NCI-H187 (cell line): ENCODE data around the gene PRCD.
"Not testable (repeated sequence)": the region's sequence is repeated elsewhere in the genome, so short reads cannot be mapped to it uniquely, and the experiment has no call there.

Experiments used
- DNase-seq, 2 experiments: peaks; one replicate each; lab custom pipeline; 2025; lab: John Stamatoyannopoulos, UW

The PRCD gene

DNA sequence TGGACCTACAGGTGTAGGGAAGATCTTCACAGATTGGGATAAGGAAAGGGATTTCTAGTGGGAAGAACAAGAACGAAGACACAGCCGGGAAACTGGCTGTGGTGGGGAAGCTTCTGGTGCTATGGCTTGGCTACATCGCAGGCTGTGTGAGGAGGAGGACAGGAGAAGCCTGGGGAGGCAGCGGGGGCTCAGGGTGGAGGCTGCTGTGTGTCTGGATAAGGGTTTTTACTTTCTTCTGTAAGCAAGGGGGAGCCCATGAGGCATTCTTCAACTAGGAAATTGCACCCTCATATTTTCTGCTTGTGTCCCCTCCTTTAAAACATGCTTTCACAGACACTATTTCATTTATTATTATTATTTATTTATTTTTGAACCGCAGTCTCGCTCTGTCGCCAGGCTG is 35.7 kb upstream of the PRCD start:
- DNase-seq, result no peak

GRCh38 chr17:76506408-76507345 is 33.2 kb upstream of the PRCD start:
- DNase-seq, result peak; percentile 47 to 56

DNA sequence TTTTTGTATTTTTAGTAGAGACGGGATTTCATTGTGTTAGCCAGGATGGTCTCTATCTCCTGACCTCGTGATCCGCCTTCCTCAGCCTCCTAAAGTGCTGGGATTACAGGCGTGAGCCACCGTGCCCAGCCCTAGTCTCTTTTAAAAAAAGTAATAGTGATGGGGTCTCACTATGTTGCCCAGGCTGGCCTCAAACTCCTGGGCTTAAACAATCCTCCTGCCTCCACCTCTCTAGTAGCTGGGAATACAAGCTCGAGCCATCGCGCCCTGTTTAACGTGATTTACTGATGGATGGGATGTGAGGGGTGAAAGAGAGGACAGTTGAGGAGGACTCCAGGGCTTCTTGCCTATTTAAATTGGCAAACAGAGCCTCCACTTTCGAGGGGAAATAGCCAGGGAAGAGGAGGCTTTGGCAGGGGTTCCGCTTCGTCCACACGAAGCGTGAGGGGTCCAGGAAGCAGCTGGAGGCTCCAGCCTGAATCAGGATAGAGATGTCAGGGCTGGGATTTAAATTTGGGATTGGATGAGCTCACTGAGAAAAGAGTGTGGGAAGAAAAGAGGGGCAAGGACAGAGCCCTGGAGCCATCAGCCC is 31.3 kb upstream of the PRCD start:
- not testable (repeated sequence) for DNase-seq

GRCh38 chr17:76510831-76511244 is 29.0 kb upstream of the PRCD start:
- DNase-seq, result no peak

GRCh38 chr17:76511668-76512365 is 28.0 kb upstream of the PRCD start:
- DNase-seq, result no peak

DNA sequence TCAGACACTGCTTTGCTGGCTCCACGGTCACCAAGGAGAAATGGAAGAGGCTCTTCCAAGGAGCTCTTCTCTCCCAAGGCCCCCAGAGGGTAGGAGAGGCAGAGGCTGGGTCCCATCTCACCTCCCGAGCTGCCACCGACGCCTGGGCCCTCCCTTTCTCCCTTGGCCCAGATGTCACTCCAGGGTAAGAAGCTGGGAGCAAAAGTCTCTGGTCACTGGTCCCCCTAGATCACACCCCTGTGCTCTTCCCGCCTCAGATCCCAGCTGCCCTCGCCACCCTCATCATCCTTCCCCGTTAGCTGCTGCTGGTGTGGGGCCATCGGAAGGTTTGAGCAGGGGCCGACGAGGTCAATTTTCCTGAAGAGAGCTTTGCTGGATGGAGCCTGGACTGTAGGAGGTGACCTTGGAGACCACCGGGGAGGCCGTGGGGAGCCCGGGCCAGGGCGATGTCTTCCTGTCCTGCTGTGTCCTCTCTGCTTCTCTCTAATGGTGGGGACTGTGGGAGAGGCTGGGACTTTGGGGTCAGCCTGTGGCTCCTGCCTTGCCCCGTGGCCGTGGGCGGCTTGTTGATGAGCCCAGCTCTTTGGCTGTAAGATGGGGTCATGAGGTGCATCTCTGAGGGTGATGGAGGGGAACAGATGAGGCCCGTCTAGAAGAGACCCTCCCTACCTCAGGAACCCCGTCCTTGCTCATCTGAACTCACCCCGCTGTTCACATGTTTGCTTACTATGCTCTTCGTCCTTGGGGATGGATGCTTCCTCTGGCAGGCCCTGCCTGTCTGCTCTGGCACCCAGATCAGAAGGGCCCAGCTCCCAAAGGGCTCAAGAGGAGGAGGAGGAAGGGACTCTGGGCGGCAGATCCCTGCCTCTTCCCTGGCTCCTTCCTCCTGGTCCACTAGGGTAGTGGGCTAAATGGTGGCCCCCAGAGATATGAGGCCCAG is 27.2 kb upstream of the PRCD start:
- DNase-seq, result no peak

GRCh38 chr17:76513306-76513692 is 26.5 kb upstream of the PRCD start:
- no peak for DNase-seq

GRCh38 chr17:76514355-76514754 is 25.5 kb upstream of the PRCD start:
- DNase-seq, result not testable (repeated sequence)

DNA sequence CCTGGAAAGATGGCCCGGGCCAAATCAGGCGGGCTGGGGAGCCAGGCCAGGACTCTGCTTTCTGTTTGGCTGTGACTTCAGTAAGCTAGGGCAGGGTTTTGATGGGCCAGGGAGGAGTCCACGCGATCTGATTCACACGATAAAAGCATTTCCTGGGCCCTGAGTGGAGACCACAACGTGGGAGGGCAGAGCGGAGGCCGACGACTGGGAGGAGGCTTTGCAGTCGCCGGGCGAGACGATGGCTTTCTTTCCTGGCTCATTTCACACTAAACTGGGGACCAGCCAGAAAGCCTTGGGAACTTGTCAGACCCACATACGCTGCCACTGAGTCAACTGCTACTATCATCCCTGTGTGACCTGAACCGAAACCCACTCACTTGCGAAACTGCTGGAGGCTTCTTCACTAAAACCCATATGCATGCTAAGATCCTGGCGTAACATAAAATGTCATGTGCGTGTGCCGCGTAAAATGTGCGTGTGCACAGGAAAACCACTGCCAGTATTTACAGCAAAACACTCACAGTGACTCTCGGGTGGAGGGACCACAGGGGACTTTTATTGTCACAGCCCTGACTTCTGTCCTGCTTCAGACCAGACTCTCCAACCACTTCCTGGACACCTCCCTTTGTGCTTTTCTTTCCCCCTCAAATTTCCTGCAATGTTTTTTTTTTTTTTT is 24.4 kb upstream of the PRCD start:
- DNase-seq, result no peak

DNA sequence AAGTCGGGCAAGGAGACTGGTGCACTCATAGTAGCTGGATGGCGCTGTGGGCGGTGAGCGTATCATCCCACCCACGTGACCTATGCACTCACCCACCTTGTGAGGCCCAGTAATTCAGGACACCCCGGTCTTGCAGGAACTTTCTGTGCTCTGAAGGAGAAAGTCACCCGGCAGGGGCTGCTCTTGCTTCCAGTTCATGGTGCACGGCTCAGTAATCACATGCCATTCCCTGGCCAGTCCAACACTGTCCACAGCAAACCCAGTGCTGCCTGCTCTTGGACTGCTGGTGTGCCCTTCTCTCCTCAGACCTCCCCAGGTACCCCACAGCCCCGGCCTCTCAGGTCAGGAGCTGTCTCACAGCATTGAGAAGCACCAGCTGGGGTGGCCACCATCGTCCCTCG is 22.2 kb upstream of the PRCD start:
- no peak for DNase-seq

DNA sequence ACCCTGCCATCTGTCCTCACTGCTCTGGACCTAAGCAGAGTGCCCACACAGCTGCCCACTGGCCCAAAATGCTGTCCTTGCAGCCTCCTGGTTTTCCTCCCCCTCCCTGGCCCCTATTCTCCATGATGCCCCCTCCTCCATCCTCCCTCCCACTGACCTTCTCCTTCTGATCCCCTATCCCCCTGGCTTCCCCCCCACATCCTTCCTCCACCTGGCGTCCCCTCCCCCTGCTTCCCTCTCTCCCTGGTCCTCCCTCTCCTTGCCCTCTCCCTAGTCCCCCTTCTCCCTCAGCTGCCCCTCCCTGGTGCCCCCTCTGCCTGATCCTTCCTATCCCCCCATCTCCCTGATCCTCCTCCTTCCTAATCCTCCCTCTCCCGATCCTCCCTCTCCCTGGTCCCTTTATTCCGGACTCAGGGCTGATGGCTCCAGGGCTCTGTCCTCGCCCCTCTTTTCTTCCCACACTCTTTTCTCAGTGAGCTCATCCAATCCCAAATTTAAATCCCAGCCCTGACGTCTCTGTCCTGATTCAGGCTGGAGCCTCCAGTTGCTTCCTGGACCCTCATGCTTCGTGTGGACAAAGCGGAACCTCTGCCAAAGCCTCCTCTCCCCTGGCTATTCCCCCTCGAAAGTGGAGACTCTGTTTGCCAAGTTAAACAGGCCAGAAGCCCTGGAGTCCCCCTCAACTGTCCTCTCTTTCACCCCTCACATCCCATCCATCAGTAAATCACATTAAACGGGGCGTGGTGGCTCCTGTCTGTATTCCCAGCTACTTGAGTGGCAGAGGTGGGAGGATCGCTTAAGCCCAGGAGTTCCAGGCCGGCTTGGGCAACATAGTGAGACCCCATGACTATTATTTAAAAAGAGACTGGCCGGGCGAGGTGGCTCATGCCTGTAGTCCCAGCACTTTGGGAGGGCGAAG is 20.5 kb upstream of the PRCD start:
- DNase-seq, result no peak

- no peak for DNase-seq
Measured at GRCh38 chr17:76521262-76521661, 18.6 kb upstream of the PRCD start.

DNA sequence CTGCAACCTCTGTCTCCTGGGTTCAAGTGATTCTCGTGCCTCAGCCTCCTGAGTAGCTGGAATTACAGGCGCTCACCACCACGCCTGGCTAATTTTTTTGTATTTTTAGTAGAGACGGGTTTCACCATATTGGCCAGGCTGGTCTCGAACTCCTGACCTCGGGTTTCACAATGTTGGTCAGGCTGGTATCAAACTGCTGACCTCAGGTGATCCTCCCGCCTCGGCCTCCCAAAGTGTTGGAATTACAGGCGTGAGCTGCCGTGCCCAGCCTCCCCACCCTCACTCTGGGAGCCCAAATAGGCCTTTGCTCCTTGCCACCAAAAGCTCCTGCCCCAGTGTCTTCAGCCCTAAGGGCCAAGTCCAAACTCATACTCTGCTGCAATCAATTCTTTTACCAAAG is 18.2 kb upstream of the PRCD start:
- DNase-seq, result not testable (repeated sequence)

- no peak for DNase-seq
Measured at GRCh38 chr17:76523084-76524037, 16.5 kb upstream of the PRCD start.

GRCh38 chr17:76524598-76525512 is 15.0 kb upstream of the PRCD start:
- DNase-seq, result no peak

GRCh38 chr17:76525513-76525833 is 14.4 kb upstream of the PRCD start:
- not testable (repeated sequence) for DNase-seq

DNA sequence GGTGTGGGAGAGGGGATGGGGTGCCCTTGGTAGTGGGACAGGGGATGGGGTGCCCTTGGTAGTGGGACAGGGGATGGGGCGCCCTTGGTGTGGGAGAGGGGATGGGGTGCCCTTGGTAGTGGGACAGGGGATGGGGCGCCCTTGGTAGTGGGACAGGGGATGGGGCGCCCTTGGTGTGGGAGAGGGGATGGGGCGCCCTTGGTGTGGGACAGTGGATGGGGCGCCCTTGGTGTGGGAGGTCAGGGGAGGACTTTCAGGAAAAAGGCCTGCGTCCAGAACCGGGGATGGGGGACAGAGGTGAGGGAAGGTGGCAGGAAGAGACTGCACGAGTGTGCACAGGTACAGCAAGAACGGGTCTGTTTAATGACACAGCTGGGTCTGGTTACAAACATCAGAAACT is 12.8 kb upstream of the PRCD start:
- DNase-seq, result not testable (repeated sequence)
